Glutamatergic neuron (in vitro differentiated cells): ENCODE measurements around the gene TRIM33. TPM values are rescaled to one million over a fixed set of nuclear protein-coding genes. Genes with fewer than 3 reads are reported as not detected.
"Not testable (repeated sequence)": the region's sequence is repeated elsewhere in the genome, so short reads cannot be mapped to it uniquely, and the experiment has no call there.

Experiments used
- DNase-seq: peaks from one replicate; pipeline ENCODE4 v3.0.0; 2022
- H3K27ac Mint-ChIP-seq: one replicate; pipeline ENCODE4 v1.8.0; 2020; ENCODE audit warnings: mild to moderate bottlenecking, mixed read lengths, inconsistent platforms; ENCODE audit not compliant: unreplicated experiment
- H3K27me3 Mint-ChIP-seq: one replicate; pipeline ENCODE4 v1.8.0; 2020; ENCODE audit warnings: mild to moderate bottlenecking, moderate library complexity, mixed read lengths, inconsistent platforms; ENCODE audit not compliant: unreplicated experiment
- H3K36me3 Mint-ChIP-seq: one replicate; pipeline ENCODE4 v1.8.0; 2020; ENCODE audit warnings: mild to moderate bottlenecking, mixed read lengths, inconsistent platforms; ENCODE audit not compliant: unreplicated experiment
- H3K4me1 Mint-ChIP-seq: one replicate; pipeline ENCODE4 v1.8.0; 2020; ENCODE audit warnings: mild to moderate bottlenecking, low read depth, mixed read lengths, inconsistent platforms; ENCODE audit not compliant: unreplicated experiment
- H3K4me3 Mint-ChIP-seq: one replicate; pipeline ENCODE4 v1.8.0; 2020; ENCODE audit warnings: mild to moderate bottlenecking, mixed read lengths, inconsistent platforms; ENCODE audit not compliant: unreplicated experiment
- H3K9me3 Mint-ChIP-seq: one replicate; pipeline ENCODE4 v1.8.0; 2020; ENCODE audit warnings: mild to moderate bottlenecking, moderate library complexity, mixed read lengths, inconsistent platforms; ENCODE audit not compliant: unreplicated experiment
- CTCF ChIP-seq: fragments of 200-600 bp; sonication (generic); IDR thresholded peaks from one replicate; pipeline ENCODE4 v1.5.0; 2021; ENCODE audit not compliant: partially characterized antibody, unreplicated experiment
- total RNA-seq: library from RNA; stranded (reverse); fragmentation: NEBNext Ultra II Directional; extraction: Animal tissue kit (Norgen Biotek cat#: 25700); gene quantifications from one replicate; pipeline ENCODE4 v1.2.1, GENCODE V29; 2021; ENCODE audit not compliant: unreplicated experiment

Gene TRIM33
- total RNA-seq, 1 donor from 2014 or later: 69.3 TPM

DNA sequence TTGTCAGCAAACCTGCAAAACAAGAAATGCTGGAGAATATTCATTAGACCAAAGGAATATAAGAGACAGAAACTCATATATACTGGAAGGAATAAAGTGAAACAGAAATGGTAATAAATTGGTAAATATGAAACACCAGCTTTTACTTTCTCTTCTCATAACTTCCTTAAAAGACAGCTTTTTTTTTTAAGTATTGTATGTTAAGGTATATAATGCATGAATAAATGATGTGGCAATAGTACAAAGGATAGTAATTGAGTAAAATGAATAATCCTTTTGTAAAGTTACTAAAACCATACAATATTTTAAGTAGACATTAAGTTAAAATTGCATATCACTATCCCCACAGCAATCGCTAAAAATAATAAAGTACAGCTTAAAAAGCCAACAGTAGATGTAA, 64.8 kb downstream of the TRIM33 start:
- no peak for TF ChIP-seq CTCF
- no peak overlapping the region for H3K27ac Mint-ChIP-seq
- H3K36me3 Mint-ChIP-seq: no peaks in the 10 kb centered on the region
- H3K4me3 Mint-ChIP-seq: no peak overlapping the region
- DNase-seq: no peak
- no peaks in the 10 kb centered on the region for H3K9me3 Mint-ChIP-seq
- H3K27me3 Mint-ChIP-seq: no peaks in the 10 kb centered on the region
- no peaks in the 10 kb centered on the region for H3K4me1 Mint-ChIP-seq

DNA sequence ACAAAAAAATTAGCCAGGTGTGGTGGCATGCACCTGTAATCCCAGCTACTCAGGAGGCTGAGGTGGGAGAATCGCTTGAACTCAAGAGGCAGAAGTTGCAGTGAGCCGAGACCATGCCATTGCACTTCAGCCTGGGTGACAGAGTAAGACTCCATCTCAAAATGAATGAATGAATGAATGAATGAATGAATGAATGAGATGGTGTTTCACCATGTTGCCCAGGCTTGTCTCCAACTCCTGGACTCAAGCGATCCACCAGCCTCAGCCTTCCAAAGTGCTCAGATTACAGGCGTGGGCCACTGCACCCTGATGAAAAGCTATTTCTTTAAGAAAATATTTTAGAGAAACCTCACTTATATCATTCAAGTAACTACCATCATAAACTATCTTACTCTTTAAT, 67.8 kb downstream of the TRIM33 start:
- not testable (repeated sequence) for DNase-seq, H3K27ac Mint-ChIP-seq, H3K4me1 Mint-ChIP-seq, H3K9me3 Mint-ChIP-seq, H3K4me3 Mint-ChIP-seq, H3K27me3 Mint-ChIP-seq, H3K36me3 Mint-ChIP-seq

GRCh38 chr1:114441332-114441731, 69.7 kb downstream of the TRIM33 start:
- no peak for TF ChIP-seq CTCF
- Mint-ChIP-seq H3K27me3 (no peaks in the 10 kb centered on the region), H3K27ac (no peak overlapping the region), H3K4me1 (no peaks in the 10 kb centered on the region), H3K4me3 (no peak overlapping the region), H3K36me3 (peaks cover 4% of the 10 kb centered on the region), H3K9me3 (no peaks in the 10 kb centered on the region)
- no peak for DNase-seq

DNA sequence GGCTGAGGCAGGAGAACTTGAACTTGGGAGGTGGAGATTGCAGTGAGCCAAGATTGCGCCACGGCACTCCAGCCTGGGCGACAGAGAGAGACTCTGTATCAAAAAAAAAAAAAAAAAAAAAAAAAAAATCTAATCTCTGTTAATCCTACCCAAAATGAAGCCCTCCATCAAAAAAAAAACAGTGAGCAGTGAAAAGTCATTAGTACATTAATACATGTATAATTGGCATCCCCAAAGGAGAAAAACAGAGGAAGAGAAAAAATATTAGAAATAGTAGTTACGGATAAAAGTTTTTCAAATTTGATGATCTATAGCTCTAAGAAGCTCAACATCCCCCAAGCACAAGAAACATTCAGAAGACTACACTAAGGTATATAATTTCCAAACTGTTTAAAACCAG, 71.6 kb downstream of the TRIM33 start:
- Mint-ChIP-seq H3K27ac (no peak overlapping the region), H3K4me1 (no peaks in the 10 kb centered on the region), H3K4me3 (no peak overlapping the region), H3K36me3 (peaks cover 4% of the 10 kb centered on the region), H3K9me3 (peaks cover 2% of the 10 kb centered on the region), H3K27me3 (no peaks in the 10 kb centered on the region)
- DNase-seq: no peak
- TF ChIP-seq CTCF: no peak

DNA sequence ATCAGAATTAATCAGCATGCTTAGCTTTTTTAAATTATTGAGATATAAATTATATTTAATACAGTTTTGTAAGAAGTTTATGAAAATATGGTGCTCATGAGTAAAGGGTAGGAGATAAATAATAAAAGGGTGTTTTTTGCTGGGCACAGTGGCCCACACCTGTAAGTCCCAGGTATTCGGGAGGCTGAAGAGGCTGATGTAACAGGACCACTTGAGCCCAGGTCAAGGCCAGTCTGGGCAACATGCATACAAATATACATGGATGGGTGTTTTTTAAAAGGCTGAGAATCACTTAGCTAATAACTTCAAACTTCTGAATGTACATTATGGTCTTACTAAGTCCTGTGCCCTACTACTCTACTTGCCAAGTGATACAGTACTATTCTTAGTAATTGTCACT, 73.2 kb downstream of the TRIM33 start:
- DNase-seq: no peak
- TF ChIP-seq CTCF: no peak
- peaks cover 4% of the 10 kb centered on the region for H3K36me3 Mint-ChIP-seq
- no peak overlapping the region for H3K27ac Mint-ChIP-seq
- H3K4me3 Mint-ChIP-seq: no peak overlapping the region
- H3K9me3 Mint-ChIP-seq: peaks cover 2% of the 10 kb centered on the region
- H3K4me1 Mint-ChIP-seq: no peaks in the 10 kb centered on the region
- no peaks in the 10 kb centered on the region for H3K27me3 Mint-ChIP-seq

DNA sequence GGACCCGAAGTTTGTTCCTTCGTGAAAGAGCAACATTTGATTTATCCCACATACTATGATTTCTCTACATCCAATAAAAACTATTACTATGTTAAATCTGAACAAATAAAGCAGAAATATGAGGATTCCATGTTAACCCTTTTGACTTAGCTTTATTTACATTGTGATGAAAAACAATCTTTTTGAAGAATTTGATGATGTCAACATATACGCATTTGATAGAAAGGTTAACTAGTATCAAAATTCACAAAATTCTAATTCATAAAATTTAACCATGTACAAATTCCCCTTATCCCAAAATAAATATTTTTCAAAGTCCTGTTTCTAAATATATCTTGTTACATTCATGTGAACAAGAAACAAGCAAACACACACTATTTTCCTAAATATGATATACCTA, 74.2 kb downstream of the TRIM33 start:
- Mint-ChIP-seq H3K4me3 (no peak overlapping the region), H3K27me3 (no peaks in the 10 kb centered on the region), H3K9me3 (peaks cover 2% of the 10 kb centered on the region), H3K36me3 (peaks cover 4% of the 10 kb centered on the region), H3K4me1 (no peaks in the 10 kb centered on the region), H3K27ac (no peak overlapping the region)
- DNase-seq: no peak
- no peak for TF ChIP-seq CTCF
